Daoy (cell line): ENCODE results near the gene TTC9C. TPM values are rescaled to one million over a fixed set of nuclear protein-coding genes. Genes with fewer than 3 reads are reported as not detected.
"Not testable (repeated sequence)": the region's sequence is repeated elsewhere in the genome, so short reads cannot be mapped to it uniquely, and the experiment has no call there.

Experiments used
- DNase-seq: peaks from one replicate; pipeline ENCODE4 v3.0.0-alpha.2; 2015; ENCODE audit warnings: low read depth
- total RNA-seq: library from RNA; depleted of rRNA; stranded (reverse); fragments of >200 nt; shearing (Covaris generic); gene quantifications from 2 replicates; pipeline ENCODE4 v1.2.3, GENCODE V29; 2014

TTC9C gene
- total RNA-seq, 1 experiment from 2014 or later = 51.0 TPM

- peak; percentile 97 for DNase-seq
These were observed 18.9 kb upstream of the TTC9C start for GRCh38 chr11:62709247-62710000.

GRCh38 chr11:62710001-62710345, 18.3 kb upstream of the TTC9C start:
- peak; percentile 40 for DNase-seq

- no peak for DNase-seq
These were observed 15.9 kb upstream of the TTC9C start for GRCh38 chr11:62712276-62712812.

GRCh38 chr11:62712861-62713260, 15.4 kb upstream of the TTC9C start:
- no peak for DNase-seq

GRCh38 chr11:62713343-62713742, 14.9 kb upstream of the TTC9C start:
- no peak for DNase-seq

- DNase-seq = no peak
These were observed 12.8 kb upstream of the TTC9C start for GRCh38 chr11:62715150-62716130.

- DNase-seq = no peak
These were observed 12.1 kb upstream of the TTC9C start for GRCh38 chr11:62716206-62716605.

- no peak for DNase-seq
These were observed 11.5 kb upstream of the TTC9C start for GRCh38 chr11:62716816-62717215.

- no peak for DNase-seq
These were observed 8.8 kb upstream of the TTC9C start for GRCh38 chr11:62719302-62719978.

GRCh38 chr11:62721994-62722393, 6.3 kb upstream of the TTC9C start:
- DNase-seq = no peak

GRCh38 chr11:62724171-62724570, 4.1 kb upstream of the TTC9C start:
- DNase-seq = no peak

- no peak for DNase-seq
These were observed 2.6 kb upstream of the TTC9C start for GRCh38 chr11:62725646-62726045.

GRCh38 chr11:62726156-62726914, 2.0 kb upstream of the TTC9C start:
- no peak for DNase-seq

GRCh38 chr11:62726915-62727164, 1.4 kb upstream of the TTC9C start:
- DNase-seq = no peak

GRCh38 chr11:62727165-62727871, 968 bp upstream of the TTC9C start, which contains the start of gene HNRNPUL2:
Gene HNRNPUL2 (minus strand): TSS chr11:62727457. CDS start chr11:62727156, 301 bp downstream.
- peak; percentile 99 for DNase-seq

GRCh38 chr11:62727872-62728170, 465 bp upstream of the TTC9C start:
- peak; percentile 95 for DNase-seq

- DNase-seq = not testable (repeated sequence)
These were observed 1.8 kb downstream of the TTC9C start for GRCh38 chr11:62730076-62730475.

- no peak for DNase-seq
These were observed 4.5 kb downstream of the TTC9C start for GRCh38 chr11:62732830-62733229.

GRCh38 chr11:62737196-62737595, 8.9 kb downstream of the TTC9C start:
- no peak for DNase-seq

GRCh38 chr11:62747475-62748160, 19.3 kb downstream of the TTC9C start:
- no peak for DNase-seq
